Skeletal muscle satellite cell (primary cell): ENCODE results near the gene IER5L.
"Not testable (repeated sequence)": the region's sequence is repeated elsewhere in the genome, so short reads cannot be mapped to it uniquely, and the experiment has no call there.

Experiments used
- H3K27me3 ChIP-seq: 2 replicates; pipeline ENCODE4 v1.7.0; 2013; ENCODE audit warnings: low read length; ENCODE audit not compliant: control insufficient read depth, insufficient read depth
- H3K36me3 ChIP-seq: 2 replicates; pipeline ENCODE4 v1.7.0; 2013; ENCODE audit warnings: mild to moderate bottlenecking, control low read depth, low read length; ENCODE audit not compliant: insufficient read depth
- H3K4me1 ChIP-seq: 2 replicates; pipeline ENCODE4 v1.7.0; 2013; ENCODE audit warnings: low read length; ENCODE audit not compliant: control insufficient read depth, insufficient read depth
- H3K4me2 ChIP-seq: 2 replicates; pipeline ENCODE4 v1.7.0; 2013; ENCODE audit warnings: mild to moderate bottlenecking, low read length
- H3K4me3 ChIP-seq: 2 replicates; pipeline ENCODE4 v1.7.0; 2013; ENCODE audit warnings: low read length
- H3K9ac ChIP-seq: 2 replicates; pipeline ENCODE4 v1.7.0; 2013; ENCODE audit warnings: mild to moderate bottlenecking, low read depth, low read length, moderate library complexity
- H3K9me3 ChIP-seq: replicated peaks from 2 replicates; pipeline ENCODE4 v1.7.0; 2013; ENCODE audit warnings: mild to moderate bottlenecking, control low read depth, low read length

The IER5L gene

DNA sequence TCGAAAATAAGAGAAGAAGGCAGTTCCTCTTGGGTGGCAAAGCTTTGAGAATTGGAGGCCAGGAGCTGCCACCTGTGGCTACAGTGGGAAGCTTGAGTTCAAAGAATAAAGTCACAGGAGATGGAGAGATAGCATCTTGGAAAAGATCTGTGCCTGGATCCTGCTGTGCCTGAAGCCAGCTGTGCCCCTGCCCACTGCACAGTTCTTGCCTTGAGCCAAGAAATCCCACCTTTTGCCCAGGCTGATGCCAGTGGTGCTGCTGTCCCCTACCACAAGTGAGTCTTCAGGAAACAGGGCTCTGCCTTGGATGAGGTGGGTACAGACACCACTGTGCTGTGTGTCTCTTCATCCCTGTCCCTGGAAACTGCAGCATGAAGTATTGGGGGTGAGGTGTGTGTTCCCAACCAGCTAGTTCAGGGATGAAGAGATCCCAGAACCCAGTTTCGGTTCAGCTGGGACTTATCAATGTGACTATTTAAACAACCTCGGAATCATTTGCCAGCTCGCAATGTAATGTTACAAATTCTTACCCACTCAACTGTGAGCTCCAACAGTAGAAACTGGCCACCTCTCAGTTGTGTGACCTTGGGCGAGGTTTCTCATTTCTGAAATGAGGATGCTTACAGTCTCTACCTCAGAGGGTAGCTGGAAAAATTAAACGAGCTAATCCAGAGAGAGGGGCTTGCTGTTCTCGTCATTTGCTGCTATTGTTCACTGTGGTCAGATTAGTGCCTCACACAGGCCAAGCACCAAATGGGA is 5.9 kb downstream of the IER5L start:
- Histone ChIP-seq H3K27me3 (no peaks in the 10 kb centered on the region), H3K9me3 (no peaks in the 10 kb centered on the region), H3K36me3 (peaks cover 5% of the 10 kb centered on the region), H3K4me1 (peaks cover 45% of the 10 kb centered on the region), H3K4me2 (no peak overlapping the region), H3K9ac (no peak overlapping the region), H3K4me3 (no peak overlapping the region)

- H3K9ac ChIP-seq: no peak overlapping the region
- no peak overlapping the region for H3K4me3 ChIP-seq
Observed at GRCh38 chr9:129170229-129170628, 7.8 kb downstream of the IER5L start.

GRCh38 chr9:129166623-129167557 is 11.2 kb downstream of the IER5L start:
- Histone ChIP-seq H3K4me3 (peak overlapping the region; percentile 34), H3K4me2 (peak overlapping the region; percentile 78), H3K27me3 (no peaks in the 10 kb centered on the region), H3K36me3 (no peaks in the 10 kb centered on the region), H3K9ac (peak overlapping the region; percentile 36), H3K4me1 (peaks cover 41% of the 10 kb centered on the region), H3K9me3 (no peaks in the 10 kb centered on the region)

More at GRCh38 chr9:129170229-129170628, 7.8 kb downstream of the IER5L start:
- no peaks in the 10 kb centered on the region for H3K36me3 ChIP-seq
- no peak overlapping the region for H3K4me2 ChIP-seq
- no peaks in the 10 kb centered on the region for H3K27me3 ChIP-seq
- H3K9me3 ChIP-seq: no peaks in the 10 kb centered on the region
- peaks cover 51% of the 10 kb centered on the region for H3K4me1 ChIP-seq

DNA sequence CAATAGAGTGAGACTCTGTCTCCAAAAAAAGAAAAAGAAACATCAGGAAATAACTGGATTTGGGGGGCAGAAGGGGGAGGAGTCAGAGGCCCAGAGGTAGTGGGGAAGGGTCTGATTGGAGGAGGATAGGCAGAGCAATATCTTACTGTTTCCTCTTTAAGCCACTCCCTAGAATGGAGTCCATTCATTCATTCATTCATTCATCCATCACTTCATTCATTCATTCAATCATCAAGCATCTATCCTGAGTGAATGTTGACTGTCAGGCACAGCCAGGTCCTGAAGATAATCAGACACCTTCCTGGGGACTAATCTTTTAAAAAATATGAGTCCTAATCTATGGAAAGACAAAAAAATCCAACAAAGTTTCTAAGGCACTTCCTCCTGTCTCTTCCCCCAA is 12.9 kb downstream of the IER5L start:
- peaks cover 39% of the 10 kb centered on the region for H3K4me1 ChIP-seq
- H3K4me3 ChIP-seq: no peak overlapping the region
- H3K27me3 ChIP-seq: no peaks in the 10 kb centered on the region
- no peak overlapping the region for H3K9ac ChIP-seq
- no peaks in the 10 kb centered on the region for H3K9me3 ChIP-seq
- no peaks in the 10 kb centered on the region for H3K36me3 ChIP-seq
- no peak overlapping the region for H3K4me2 ChIP-seq

GRCh38 chr9:129164246-129164930 is 13.7 kb downstream of the IER5L start:
- Histone ChIP-seq H3K9me3 (no peaks in the 10 kb centered on the region), H3K4me3 (no peak overlapping the region), H3K4me1 (peaks cover 35% of the 10 kb centered on the region), H3K4me2 (no peak overlapping the region), H3K36me3 (no peaks in the 10 kb centered on the region), H3K9ac (no peak overlapping the region), H3K27me3 (no peaks in the 10 kb centered on the region)

DNA sequence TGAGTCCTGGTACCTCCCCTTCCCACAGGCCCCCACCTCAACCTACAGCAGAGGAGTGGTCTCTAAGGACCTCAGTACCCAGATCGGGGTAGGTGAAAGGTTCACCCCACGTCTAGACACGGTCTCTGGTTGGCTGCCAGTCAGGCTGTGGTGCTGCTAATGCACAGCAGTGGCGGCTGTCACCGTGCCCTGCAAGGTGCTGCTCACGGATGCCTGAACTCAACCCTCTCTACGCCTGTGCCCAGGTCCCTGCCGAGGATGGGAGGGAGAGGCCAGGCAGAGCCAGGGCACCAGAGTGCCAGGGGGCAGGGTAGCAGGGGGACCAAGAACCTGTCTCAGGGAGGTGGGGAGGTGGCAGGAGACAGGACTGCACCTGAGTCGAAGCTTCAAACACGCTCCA is 14.3 kb downstream of the IER5L start:
- H3K4me3 ChIP-seq: no peak overlapping the region
- no peak overlapping the region for H3K9ac ChIP-seq
- H3K27me3 ChIP-seq: no peaks in the 10 kb centered on the region
- H3K4me1 ChIP-seq: peaks cover 34% of the 10 kb centered on the region
- H3K36me3 ChIP-seq: no peaks in the 10 kb centered on the region
- no peaks in the 10 kb centered on the region for H3K9me3 ChIP-seq
- H3K4me2 ChIP-seq: no peak overlapping the region

DNA sequence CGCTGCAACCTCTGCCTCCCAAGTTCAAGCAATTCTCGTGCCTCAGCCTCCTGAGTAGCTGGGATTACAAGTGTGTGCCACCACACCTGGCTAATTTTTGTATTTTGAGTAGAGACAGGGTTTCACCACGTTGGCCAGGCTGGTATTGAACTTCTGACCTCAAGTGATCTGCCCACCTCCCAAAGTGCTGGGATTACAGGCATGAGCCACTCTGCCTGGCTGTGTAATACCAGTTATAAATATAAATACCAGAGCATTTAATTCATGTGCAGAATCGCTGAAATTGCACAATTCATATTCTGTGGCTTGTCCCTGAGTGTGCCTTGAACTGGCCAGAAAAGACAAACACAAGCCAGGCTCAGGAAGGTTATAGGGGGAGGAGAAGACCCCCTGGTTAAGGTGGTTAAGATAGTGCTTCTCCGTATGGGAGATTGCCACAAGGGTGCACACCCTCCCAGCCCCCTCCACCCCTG is 14.8 kb downstream of the IER5L start:
- H3K36me3 ChIP-seq, H3K27me3 ChIP-seq, H3K9ac ChIP-seq, H3K9me3 ChIP-seq, H3K4me2 ChIP-seq, H3K4me3 ChIP-seq: not testable (repeated sequence)
- H3K4me1 ChIP-seq: peaks cover 29% of the 10 kb centered on the region

DNA sequence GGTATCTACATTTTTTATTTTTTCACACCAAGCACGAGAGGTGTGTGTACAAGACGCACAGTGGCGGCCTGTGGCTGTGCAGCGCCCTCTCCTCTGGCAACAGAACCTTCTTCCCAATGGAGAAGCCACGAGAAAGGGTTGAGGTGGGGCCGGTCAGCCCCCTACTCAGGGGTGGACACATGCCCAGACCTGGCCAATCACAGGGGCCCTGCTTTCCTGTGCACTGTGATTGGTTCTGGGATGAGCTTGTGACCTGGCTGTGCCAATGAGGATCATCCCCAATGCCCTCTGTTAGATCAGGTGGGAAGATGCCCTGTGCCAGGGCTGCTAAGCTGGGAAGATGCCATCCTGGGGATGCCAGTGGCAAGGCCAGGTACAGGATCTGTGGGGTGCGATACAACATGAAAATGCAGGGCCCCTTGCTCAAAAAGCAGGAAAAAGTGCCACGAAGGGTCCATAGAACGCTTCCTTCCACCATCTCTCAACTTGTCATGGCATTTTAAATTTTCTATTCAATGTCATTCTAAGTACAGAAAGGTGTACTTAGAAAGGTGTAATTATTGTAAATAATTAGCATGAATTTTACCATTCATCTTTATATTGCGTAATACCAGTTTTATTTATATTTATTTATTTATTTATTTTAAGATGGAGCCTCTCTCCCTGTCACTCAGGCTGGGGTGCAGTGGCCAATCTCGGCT is 15.4 kb downstream of the IER5L start:
- H3K4me2 ChIP-seq: no peak overlapping the region
- H3K4me3 ChIP-seq: no peak overlapping the region
- peaks cover 23% of the 10 kb centered on the region for H3K4me1 ChIP-seq
- H3K9ac ChIP-seq: no peak overlapping the region
- no peaks in the 10 kb centered on the region for H3K9me3 ChIP-seq
- H3K27me3 ChIP-seq: no peaks in the 10 kb centered on the region
- no peaks in the 10 kb centered on the region for H3K36me3 ChIP-seq

- H3K36me3 ChIP-seq: no peaks in the 10 kb centered on the region
- no peaks in the 10 kb centered on the region for H3K27me3 ChIP-seq
- H3K4me1 ChIP-seq: peaks cover 11% of the 10 kb centered on the region
- no peak overlapping the region for H3K9ac ChIP-seq
- no peak overlapping the region for H3K4me2 ChIP-seq
- H3K9me3 ChIP-seq: no peaks in the 10 kb centered on the region
- no peak overlapping the region for H3K4me3 ChIP-seq
Observed at GRCh38 chr9:129161534-129161837, 16.6 kb downstream of the IER5L start.

- Histone ChIP-seq H3K4me2 (no peak overlapping the region), H3K27me3 (no peaks in the 10 kb centered on the region), H3K9me3 (no peaks in the 10 kb centered on the region), H3K36me3 (no peaks in the 10 kb centered on the region), H3K4me1 (peaks cover 11% of the 10 kb centered on the region), H3K9ac (no peak overlapping the region), H3K4me3 (no peak overlapping the region)
Observed at GRCh38 chr9:129160712-129161533, 17.1 kb downstream of the IER5L start.
